ENCODE measurements around the gene CAMTA1.

CAMTA1 gene

DNA sequence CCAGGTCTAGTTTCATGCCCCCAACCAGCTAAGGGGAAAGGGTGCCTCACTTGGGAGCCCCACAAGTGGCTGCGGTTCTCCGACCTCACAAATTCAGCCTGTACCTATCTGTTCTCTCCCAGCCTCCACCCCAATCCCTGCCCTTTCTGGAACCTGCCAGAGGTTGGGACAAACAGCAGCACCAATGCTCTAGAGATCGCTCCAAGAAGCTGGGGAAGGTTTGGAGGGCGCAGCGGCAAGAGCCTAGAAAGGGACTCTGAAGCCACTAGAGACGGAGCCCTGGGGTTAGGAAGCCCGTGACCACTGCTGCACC lies 742.4 kb downstream of the CAMTA1 start:
- no peak for DNase-seq (ENCODE audit: low read depth)
- TF ChIP-seq, protein P1, sequence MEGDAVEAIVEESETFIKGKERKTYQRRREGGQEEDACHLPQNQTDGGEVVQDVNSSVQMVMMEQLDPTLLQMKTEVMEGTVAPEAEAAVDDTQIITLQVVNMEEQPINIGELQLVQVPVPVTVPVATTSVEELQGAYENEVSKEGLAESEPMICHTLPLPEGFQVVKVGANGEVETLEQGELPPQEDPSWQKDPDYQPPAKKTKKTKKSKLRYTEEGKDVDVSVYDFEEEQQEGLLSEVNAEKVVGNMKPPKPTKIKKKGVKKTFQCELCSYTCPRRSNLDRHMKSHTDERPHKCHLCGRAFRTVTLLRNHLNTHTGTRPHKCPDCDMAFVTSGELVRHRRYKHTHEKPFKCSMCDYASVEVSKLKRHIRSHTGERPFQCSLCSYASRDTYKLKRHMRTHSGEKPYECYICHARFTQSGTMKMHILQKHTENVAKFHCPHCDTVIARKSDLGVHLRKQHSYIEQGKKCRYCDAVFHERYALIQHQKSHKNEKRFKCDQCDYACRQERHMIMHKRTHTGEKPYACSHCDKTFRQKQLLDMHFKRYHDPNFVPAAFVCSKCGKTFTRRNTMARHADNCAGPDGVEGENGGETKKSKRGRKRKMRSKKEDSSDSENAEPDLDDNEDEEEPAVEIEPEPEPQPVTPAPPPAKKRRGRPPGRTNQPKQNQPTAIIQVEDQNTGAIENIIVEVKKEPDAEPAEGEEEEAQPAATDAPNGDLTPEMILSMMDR (conservative IDR thresholded peaks at IDR 0.05; ENCODE audit: low read depth, low read length), result no peak
- no peak overlapping the region for H3K4me3 ChIP-seq (ENCODE audit: low read length)

- no peak overlapping the region for H3K4me3 ChIP-seq (ENCODE audit: low read length)
- TF ChIP-seq, protein P1 (conservative IDR thresholded peaks at IDR 0.05; ENCODE audit: low read depth, low read length), result no peak
- DNase-seq (ENCODE audit: low read depth), result no peak
Observed at GRCh38 chr1:7528386-7529198, 743.3 kb downstream of the CAMTA1 start.

- no peak for DNase-seq (ENCODE audit: low read depth)
- no peak overlapping the region for H3K4me3 ChIP-seq (ENCODE audit: low read length)
- TF ChIP-seq, protein P1 (conservative IDR thresholded peaks at IDR 0.05; ENCODE audit: low read depth, low read length), result no peak
Observed at GRCh38 chr1:7529917-7530316, 744.7 kb downstream of the CAMTA1 start.

DNA sequence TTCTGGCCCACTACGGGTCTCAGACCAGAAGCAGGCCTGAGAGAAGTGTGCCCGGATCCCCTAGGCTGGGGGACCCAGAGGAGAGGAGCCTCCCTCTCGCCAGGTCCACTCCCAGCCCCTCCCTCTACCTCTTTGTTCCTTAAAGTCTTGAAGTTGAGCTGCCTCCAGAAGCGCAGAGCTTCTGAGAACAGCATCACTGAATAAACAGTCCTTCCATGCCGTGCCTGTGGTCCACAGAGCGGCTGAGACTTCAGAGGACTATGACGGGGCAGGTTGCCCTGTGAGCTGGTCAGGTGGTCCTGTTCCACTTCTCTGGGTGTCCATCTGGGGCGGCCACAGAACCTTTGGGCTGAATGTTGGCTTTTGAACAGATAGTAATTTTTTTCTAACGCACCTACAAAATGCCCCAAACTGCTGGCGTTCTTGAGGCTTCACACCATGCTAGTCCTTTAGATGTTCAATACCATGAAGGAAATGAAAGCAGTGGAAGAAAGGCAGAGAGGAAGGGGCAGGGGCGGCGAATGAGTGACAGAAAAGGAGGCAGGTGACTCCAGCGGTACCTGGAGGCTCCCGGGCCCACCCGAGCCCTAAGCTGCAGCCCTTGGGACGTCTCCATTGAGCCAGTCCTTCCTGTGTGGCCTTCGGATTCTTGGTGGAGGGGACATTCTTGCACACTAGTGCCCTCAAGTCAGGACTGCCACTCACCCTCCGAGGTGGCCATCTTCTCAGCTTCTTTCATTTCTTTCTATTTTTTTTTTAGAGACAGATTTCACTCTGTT lies 746.5 kb downstream of the CAMTA1 start:
- TF ChIP-seq, protein P1 (conservative IDR thresholded peaks at IDR 0.05; ENCODE audit: low read depth, low read length), result no peak
- no peak for DNase-seq (ENCODE audit: low read depth)
- no peak overlapping the region for H3K4me3 ChIP-seq (ENCODE audit: low read length)

GRCh38 chr1:7533006-7533405 lies 747.8 kb downstream of the CAMTA1 start:
- TF ChIP-seq, protein P1 (conservative IDR thresholded peaks at IDR 0.05; ENCODE audit: low read depth, low read length), result no peak
- no peak for DNase-seq (ENCODE audit: low read depth)
- H3K4me3 ChIP-seq (ENCODE audit: low read length), result no peak overlapping the region

- no peak for DNase-seq (ENCODE audit: low read depth)
- H3K4me3 ChIP-seq (ENCODE audit: low read length), result no peak overlapping the region
- TF ChIP-seq, protein P1 (conservative IDR thresholded peaks at IDR 0.05; ENCODE audit: low read depth, low read length), result no peak
Observed at GRCh38 chr1:7534061-7534825, 749.0 kb downstream of the CAMTA1 start.

Measured in retinal pigment epithelial cell (primary cell).